SH-SY5Y (cell line): Measurements from ENCODE around the gene PFDN6.

ENCODE experiments used
- GATA2 ChIP-seq: IDR thresholded peaks from 2 replicates; pipeline ENCODE4 v1.6.1; 2011; ENCODE audit warnings: mild to moderate bottlenecking, low read depth, low read length
- GATA3 ChIP-seq: IDR thresholded peaks from 2 replicates; pipeline ENCODE4 v1.6.1; 2011; ENCODE audit warnings: low read depth, mild to moderate bottlenecking, low read length, moderate library complexity

The PFDN6 gene

DNA sequence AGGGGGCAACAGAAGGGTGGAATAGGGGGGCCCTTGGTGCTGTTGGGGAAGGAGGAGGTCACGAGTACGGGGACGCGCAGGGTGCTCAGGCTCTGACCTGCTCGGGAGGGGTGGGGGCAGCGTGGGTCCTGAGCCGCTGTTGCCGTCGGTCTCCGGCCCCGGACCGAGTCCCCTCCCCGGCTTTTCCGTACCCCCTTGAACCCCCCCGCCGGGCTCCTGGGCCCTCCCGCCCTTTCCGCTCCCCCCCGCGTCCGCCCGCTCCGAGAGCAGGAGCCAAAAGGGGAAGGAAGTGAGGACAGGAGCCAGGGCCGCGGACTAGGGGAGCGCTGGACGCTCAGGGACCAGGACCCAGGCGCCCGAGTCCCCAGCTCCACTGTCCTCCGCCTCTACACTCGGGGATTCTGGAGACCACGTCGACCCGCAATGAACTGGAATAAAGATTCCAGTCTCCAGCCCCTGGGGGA is 9.4 kb downstream of the PFDN6 start, which contains the start of gene RGL2:
Gene RGL2 (minus strand): TSS at position 170 of the 464 bp plus-strand sequence. CDS start 332 bp downstream, outside the sequence.
- TF ChIP-seq GATA2 (no peak), GATA3 (no peak)

DNA sequence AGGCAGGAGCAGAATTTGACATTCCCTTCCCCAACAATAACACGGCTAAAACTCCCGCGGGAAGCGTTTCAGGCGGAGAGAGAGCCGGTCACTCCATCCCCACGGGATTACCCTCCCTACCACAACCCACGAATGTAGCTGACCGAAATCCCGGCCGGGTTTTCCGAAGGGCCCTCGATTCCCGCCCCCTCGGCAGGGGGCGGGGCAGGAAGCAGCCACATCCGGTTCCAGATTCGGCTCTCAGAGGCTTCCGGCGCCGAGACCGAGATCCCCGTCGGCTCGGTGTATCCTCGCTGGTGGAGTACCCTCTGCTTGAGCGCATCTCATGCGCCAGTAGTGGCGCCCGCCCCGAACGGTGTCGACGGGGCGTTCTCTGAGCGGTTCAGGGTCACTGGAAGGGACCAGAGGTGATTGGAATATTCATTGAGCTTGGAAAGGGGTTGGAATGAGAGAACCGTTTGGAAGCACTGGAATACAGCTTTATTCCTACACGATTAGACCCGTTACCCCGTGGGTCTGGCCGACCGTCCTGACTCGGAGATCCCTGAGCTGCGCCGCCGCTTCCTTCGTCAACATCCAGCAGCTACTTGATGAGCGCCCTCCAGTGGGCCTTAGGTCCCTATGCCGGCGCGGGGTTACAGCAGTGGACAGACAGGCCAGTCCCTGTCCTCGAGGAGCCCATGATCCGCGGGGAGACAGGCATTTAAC is 10.0 kb downstream of the PFDN6 start:
- TF ChIP-seq GATA3 (no peak), GATA2 (no peak)

GRCh38 chr6:33301877-33302276 is 12.5 kb downstream of the PFDN6 start:
- no peak for TF ChIP-seq GATA2
- TF ChIP-seq GATA3, result no peak

DNA sequence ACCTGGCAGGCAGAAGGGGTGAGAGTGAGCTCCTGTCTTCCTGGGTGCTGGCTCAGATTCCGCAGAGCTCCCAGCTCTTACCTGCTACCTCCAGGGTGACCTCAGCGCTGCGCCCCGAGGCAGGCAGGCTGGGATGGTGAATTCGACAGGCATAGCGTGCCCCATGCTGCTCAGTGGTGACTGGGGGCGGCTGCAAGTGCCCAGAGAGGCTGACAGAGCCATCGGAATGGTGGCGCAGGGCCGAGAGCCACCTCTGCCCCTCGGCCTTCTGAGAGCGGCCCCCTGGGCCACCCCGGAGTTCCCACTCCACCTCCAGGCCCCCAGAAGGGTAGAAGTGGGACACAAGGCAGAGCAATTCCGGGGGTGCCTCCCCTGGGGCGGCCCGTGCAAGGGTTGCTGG is 14.8 kb downstream of the PFDN6 start:
- no peak for TF ChIP-seq GATA3
- no peak for TF ChIP-seq GATA2

GRCh38 chr6:33305052-33305451 is 15.7 kb downstream of the PFDN6 start:
- TF ChIP-seq GATA3, result no peak
- no peak for TF ChIP-seq GATA2

GRCh38 chr6:33306356-33306755 is 17.0 kb downstream of the PFDN6 start:
- TF ChIP-seq GATA3, result no peak
- TF ChIP-seq GATA2, result no peak

GRCh38 chr6:33312361-33313104 is 23.1 kb downstream of the PFDN6 start:
- no peak for TF ChIP-seq GATA3
- no peak for TF ChIP-seq GATA2

GRCh38 chr6:33313105-33313708 is 23.8 kb downstream of the PFDN6 start:
- TF ChIP-seq GATA3, result no peak
- no peak for TF ChIP-seq GATA2

DNA sequence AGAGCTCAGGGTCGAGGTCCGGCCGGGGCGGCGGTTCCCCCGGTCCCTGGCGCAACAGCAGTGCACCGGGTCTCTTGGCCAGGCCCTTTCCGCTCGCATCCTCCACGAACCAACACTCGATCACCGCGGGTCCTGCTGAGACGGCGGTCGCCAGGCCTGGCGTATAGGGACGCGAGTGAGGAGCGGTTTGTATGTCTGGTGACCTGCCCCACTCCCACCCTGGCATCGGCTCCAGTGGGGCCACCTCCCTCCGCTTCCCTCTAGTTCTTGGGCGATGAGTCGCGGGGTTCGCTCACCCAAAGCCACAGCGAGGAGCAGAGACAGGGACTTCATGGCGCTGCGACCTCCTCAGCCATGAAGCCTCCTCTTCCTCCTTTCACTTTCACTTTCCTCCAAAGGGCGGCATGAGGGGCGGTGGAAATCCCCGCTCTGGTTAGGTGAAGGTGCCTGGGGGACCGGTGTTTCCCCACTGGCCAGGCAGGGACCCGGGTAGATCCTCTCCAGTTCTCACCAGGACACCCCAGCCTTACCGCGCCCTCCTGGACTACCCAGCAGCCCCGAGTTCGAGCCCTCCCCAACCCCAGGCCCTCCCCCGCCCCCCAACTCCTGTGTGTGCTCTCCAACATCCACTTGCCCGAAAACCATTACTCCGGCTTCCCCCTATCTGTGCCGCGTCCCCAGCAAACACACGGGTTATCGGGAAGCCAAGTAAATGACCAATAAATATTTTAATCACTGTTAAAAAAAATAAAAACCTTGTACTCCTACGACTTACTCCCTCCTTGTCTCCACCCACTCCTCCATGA is 24.5 kb downstream of the PFDN6 start, which contains the start of gene TAPBP:
Gene TAPBP (minus strand): TSS at position 370 of the 806 bp plus-strand sequence. CDS start 37 bp downstream, at position 333.
- TF ChIP-seq GATA3 (no peak), GATA2 (no peak)

GRCh38 chr6:33314515-33314942 is 25.1 kb downstream of the PFDN6 start:
- TF ChIP-seq GATA3, result no peak
- TF ChIP-seq GATA2, result no peak

DNA sequence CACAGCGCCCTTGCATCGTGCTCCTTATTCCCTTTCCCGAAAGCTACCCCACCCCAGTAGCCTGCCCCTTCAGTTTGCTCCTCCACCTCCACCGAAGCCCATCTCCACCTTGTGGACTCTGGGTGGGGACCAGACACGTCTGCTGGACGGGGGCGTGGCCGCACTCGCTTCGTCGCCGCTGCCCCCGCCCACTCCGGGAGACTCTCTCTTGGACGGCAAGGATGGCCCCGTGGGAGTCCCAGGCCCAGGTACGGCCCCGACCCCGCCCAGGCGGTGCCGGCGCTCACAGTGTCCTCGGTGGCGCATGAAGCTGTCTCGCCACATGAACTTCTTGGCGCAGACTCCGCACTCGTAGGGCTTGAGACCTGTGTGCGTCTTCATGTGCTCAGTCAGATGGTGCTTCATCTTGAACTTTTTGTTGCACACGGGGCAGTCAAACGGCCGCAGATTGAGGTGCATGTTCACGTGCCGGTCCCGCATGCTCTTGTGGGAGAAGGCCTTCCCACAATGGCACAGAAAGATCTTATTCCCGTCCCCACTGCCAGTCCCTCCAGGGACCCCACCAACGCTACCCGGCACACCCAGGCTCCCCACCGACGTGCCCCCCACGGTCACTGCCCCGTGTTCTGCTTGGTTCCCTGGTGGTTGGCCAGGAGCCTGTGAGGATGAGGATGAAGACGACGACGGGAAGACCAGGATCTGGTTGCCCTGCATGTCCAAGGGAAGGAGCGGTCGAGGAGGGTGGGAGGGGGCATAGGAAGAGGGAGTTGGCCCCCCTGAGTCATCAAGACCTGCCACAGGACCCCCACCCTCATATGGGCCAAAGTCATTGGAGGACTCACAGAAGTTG is 25.8 kb downstream of the PFDN6 start:
- TF ChIP-seq GATA2, result no peak
- TF ChIP-seq GATA3, result no peak

DNA sequence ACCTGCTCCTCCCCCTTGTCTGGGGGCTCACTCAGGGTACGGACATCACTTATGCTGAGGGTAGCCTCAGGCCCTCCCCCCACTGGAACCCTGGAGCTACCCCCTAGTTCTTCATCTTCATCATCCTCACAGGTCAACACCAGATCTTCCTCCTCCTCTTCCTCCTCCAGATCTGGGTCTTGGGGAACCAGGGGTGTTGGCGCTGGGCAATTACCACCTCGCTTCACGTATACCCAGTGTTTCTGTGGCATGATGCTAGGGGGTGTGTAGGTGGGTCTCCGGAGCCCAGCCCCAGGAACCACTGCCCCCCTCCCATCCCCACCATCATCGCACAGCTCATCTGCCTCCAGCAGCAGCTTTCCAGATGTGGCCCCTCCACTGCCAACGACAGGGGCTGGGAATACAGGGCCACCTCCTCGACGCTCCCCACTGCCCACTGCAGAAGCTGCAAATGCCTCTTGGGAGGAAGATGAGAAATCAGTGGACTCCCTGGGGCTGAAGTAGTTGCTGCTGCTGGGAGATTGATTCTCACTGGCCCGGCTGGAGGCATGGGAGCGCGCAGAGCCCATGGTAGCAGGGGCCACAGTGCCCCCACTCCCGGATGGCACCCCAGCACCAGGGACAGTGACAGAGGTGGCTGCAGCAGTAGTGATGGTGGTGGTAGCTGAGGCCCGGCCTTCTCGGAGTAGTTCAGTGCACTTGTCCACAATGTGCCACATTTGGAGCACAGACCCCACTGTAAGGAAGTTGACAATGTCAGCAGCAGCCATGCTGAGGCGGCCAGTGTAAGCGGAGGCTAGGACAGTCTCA is 26.6 kb downstream of the PFDN6 start:
- TF ChIP-seq GATA2 (no peak), GATA3 (no peak)
